Measurements from ENCODE around the gene LCN2.
"Not testable (repeated sequence)": the region's sequence is repeated elsewhere in the genome, so short reads cannot be mapped to it uniquely, and the experiment has no call there.

The LCN2 gene

GRCh38 chr9:128181480-128181879, 32.2 kb downstream of the LCN2 start:
- not testable (repeated sequence) for H2BK12ac ChIP-seq (ENCODE audit: low read length); H3K9ac ChIP-seq (ENCODE audit: low read length); H3K27me3 ChIP-seq (ENCODE audit: insufficient read depth, low read length); H3K23ac ChIP-seq (ENCODE audit: low read length); H3K14ac ChIP-seq (ENCODE audit: low read length); H3K79me1 ChIP-seq (ENCODE audit: low read length); H3K4me3 ChIP-seq (ENCODE audit: low read depth, low read length); H3K27ac ChIP-seq (ENCODE audit: low read depth, low read length); H3K18ac ChIP-seq (ENCODE audit: low read length); H2AK5ac ChIP-seq (ENCODE audit: low read length); H4K8ac ChIP-seq (ENCODE audit: low read depth, low read length); H3K4me2 ChIP-seq (ENCODE audit: low read length); H4K91ac ChIP-seq (ENCODE audit: low read depth, low read length); H2BK120ac ChIP-seq (ENCODE audit: insufficient read depth, low read length, poor library complexity); H2AFZ ChIP-seq (ENCODE audit: insufficient read depth, low read length, poor library complexity); H3K79me2 ChIP-seq (ENCODE audit: control insufficient read depth, insufficient read depth, low read length, poor library complexity); H3K4ac ChIP-seq (ENCODE audit: low read depth, low read length); H3K9me3 ChIP-seq (ENCODE audit: insufficient read depth, low read depth, low read length); H2BK5ac ChIP-seq (ENCODE audit: low read depth, low read length, poor library complexity); H4K12ac ChIP-seq (ENCODE audit: low read depth, low read length)
- H3K4me1 ChIP-seq (ENCODE audit: control insufficient read depth in 1 of 2, insufficient read depth in 2 of 2, low read length in 2 of 2), result peaks cover 7 to 10% of the 10 kb centered on the region in 2 experiments
- peaks cover 59 to 64% of the 10 kb centered on the region in 2 experiments for H3K36me3 ChIP-seq (ENCODE audit: control insufficient read depth in 1 of 2, insufficient read depth in 2 of 2, low read length in 2 of 2)
- WGBS (ENCODE audit: extremely low coverage, insufficient coverage, insufficient read length), result no CpG with 5 or more reads among the region's 12 CpGs
- DNase-seq, result peak; percentile 54 to 68

- Histone ChIP-seq H2BK5ac (ENCODE audit: low read depth, low read length, poor library complexity) (no peak overlapping the region), H3K27me3 (ENCODE audit: insufficient read depth, low read length) (no peaks in the 10 kb centered on the region), H3K18ac (ENCODE audit: low read length) (no peak overlapping the region), H2AFZ (ENCODE audit: insufficient read depth, low read length, poor library complexity) (no peak overlapping the region), H3K27ac (ENCODE audit: low read depth, low read length) (no peak overlapping the region), H3K14ac (ENCODE audit: low read length) (no peak overlapping the region), H4K8ac (ENCODE audit: low read depth, low read length) (no peak overlapping the region), H3K4me3 (ENCODE audit: low read depth, low read length) (no peak overlapping the region), H3K23ac (ENCODE audit: low read length) (no peak overlapping the region), H3K4ac (ENCODE audit: low read depth, low read length) (no peak overlapping the region), H4K12ac (ENCODE audit: low read depth, low read length) (no peak overlapping the region), H3K9ac (ENCODE audit: low read length) (no peak overlapping the region), H3K4me1 (ENCODE audit: control insufficient read depth in 1 of 2, insufficient read depth in 2 of 2, low read length in 2 of 2) (peaks cover 0 to under 1% of the 10 kb centered on the region in 2 experiments), H3K79me1 (ENCODE audit: low read length) (no peaks in the 10 kb centered on the region), H4K91ac (ENCODE audit: low read depth, low read length) (no peak overlapping the region), H3K36me3 (ENCODE audit: control insufficient read depth in 1 of 2, insufficient read depth in 2 of 2, low read length in 2 of 2) (peaks cover 57 to 61% of the 10 kb centered on the region in 2 experiments), H2AK5ac (ENCODE audit: low read length) (no peak overlapping the region), H3K4me2 (ENCODE audit: low read length) (no peak overlapping the region), H2BK12ac (ENCODE audit: low read length) (no peak overlapping the region), H3K79me2 (ENCODE audit: control insufficient read depth, insufficient read depth, low read length, poor library complexity) (no peaks in the 10 kb centered on the region), H3K9me3 (ENCODE audit: insufficient read depth, low read depth, low read length) (peaks cover 7% of the 10 kb centered on the region), H2BK120ac (ENCODE audit: insufficient read depth, low read length, poor library complexity) (no peak overlapping the region)
- WGBS (ENCODE audit: extremely low coverage, insufficient coverage, insufficient read length), result no CpG with 5 or more reads among the region's 12 CpGs
- no peak for DNase-seq
Measured at GRCh38 chr9:128182893-128183588, 33.8 kb downstream of the LCN2 start.

- Histone ChIP-seq H3K4me1 (ENCODE audit: control insufficient read depth in 1 of 2, insufficient read depth in 2 of 2, low read length in 2 of 2) (peaks cover 5 to 7% of the 10 kb centered on the region in 2 experiments), H3K27ac (ENCODE audit: low read depth, low read length) (no peak overlapping the region), H4K91ac (ENCODE audit: low read depth, low read length) (no peak overlapping the region), H3K18ac (ENCODE audit: low read length) (no peak overlapping the region), H4K8ac (ENCODE audit: low read depth, low read length) (no peak overlapping the region), H2BK12ac (ENCODE audit: low read length) (no peak overlapping the region), H3K4me3 (ENCODE audit: low read depth, low read length) (no peak overlapping the region), H3K79me2 (ENCODE audit: control insufficient read depth, insufficient read depth, low read length, poor library complexity) (peaks cover 6% of the 10 kb centered on the region), H3K36me3 (ENCODE audit: control insufficient read depth in 1 of 2, insufficient read depth in 2 of 2, low read length in 2 of 2) (peaks cover 42 to 43% of the 10 kb centered on the region in 2 experiments), H3K79me1 (ENCODE audit: low read length) (peaks cover 5% of the 10 kb centered on the region), H2BK120ac (ENCODE audit: insufficient read depth, low read length, poor library complexity) (no peak overlapping the region), H3K4ac (ENCODE audit: low read depth, low read length) (no peak overlapping the region), H3K27me3 (ENCODE audit: insufficient read depth, low read length) (no peaks in the 10 kb centered on the region), H3K23ac (ENCODE audit: low read length) (no peak overlapping the region), H2AFZ (ENCODE audit: insufficient read depth, low read length, poor library complexity) (no peak overlapping the region), H3K4me2 (ENCODE audit: low read length) (no peak overlapping the region), H3K14ac (ENCODE audit: low read length) (no peak overlapping the region), H2BK5ac (ENCODE audit: low read depth, low read length, poor library complexity) (no peak overlapping the region), H3K9ac (ENCODE audit: low read length) (no peak overlapping the region), H4K12ac (ENCODE audit: low read depth, low read length) (no peak overlapping the region), H2AK5ac (ENCODE audit: low read length) (no peak overlapping the region), H3K9me3 (ENCODE audit: insufficient read depth, low read depth, low read length) (no peaks in the 10 kb centered on the region)
- WGBS (ENCODE audit: extremely low coverage, insufficient coverage, insufficient read length), result no CpG with 5 or more reads among the region's 11 CpGs
- no peak for DNase-seq
Measured at GRCh38 chr9:128185979-128186965, 37.0 kb downstream of the LCN2 start.

- no peak overlapping the region for H3K23ac ChIP-seq (ENCODE audit: low read length)
- H3K27ac ChIP-seq (ENCODE audit: low read depth, low read length), result no peak overlapping the region
- H3K4me1 ChIP-seq (ENCODE audit: control insufficient read depth in 1 of 2, insufficient read depth in 2 of 2, low read length in 2 of 2), result peaks cover 5 to 7% of the 10 kb centered on the region in 2 experiments
- no peaks in the 10 kb centered on the region for H3K9me3 ChIP-seq (ENCODE audit: insufficient read depth, low read depth, low read length)
- DNase-seq, result no peak
- H3K79me2 ChIP-seq (ENCODE audit: control insufficient read depth, insufficient read depth, low read length, poor library complexity), result peaks cover 12% of the 10 kb centered on the region
- peaks cover 13% of the 10 kb centered on the region for H3K79me1 ChIP-seq (ENCODE audit: low read length)
- H3K36me3 ChIP-seq (ENCODE audit: control insufficient read depth in 1 of 2, insufficient read depth in 2 of 2, low read length in 2 of 2), result peaks cover 42 to 43% of the 10 kb centered on the region in 2 experiments
- H2AFZ ChIP-seq (ENCODE audit: insufficient read depth, low read length, poor library complexity), result no peak overlapping the region
- H3K4me2 ChIP-seq (ENCODE audit: low read length), result no peak overlapping the region
- no peak overlapping the region for H2BK5ac ChIP-seq (ENCODE audit: low read depth, low read length, poor library complexity)
- H3K9ac ChIP-seq (ENCODE audit: low read length), result no peak overlapping the region
- H3K4ac ChIP-seq (ENCODE audit: low read depth, low read length), result no peak overlapping the region
- H3K18ac ChIP-seq (ENCODE audit: low read length), result no peak overlapping the region
- H2AK5ac ChIP-seq (ENCODE audit: low read length), result no peak overlapping the region
- H3K4me3 ChIP-seq (ENCODE audit: low read depth, low read length), result no peak overlapping the region
- no peak overlapping the region for H3K14ac ChIP-seq (ENCODE audit: low read length)
- WGBS (ENCODE audit: extremely low coverage, insufficient coverage, insufficient read length), result no CpG with 5 or more reads among the region's 2 CpGs
- no peak overlapping the region for H4K91ac ChIP-seq (ENCODE audit: low read depth, low read length)
- H2BK12ac ChIP-seq (ENCODE audit: low read length), result no peak overlapping the region
- no peaks in the 10 kb centered on the region for H3K27me3 ChIP-seq (ENCODE audit: insufficient read depth, low read length)
- H4K12ac ChIP-seq (ENCODE audit: low read depth, low read length), result no peak overlapping the region
- H4K8ac ChIP-seq (ENCODE audit: low read depth, low read length), result no peak overlapping the region
- H2BK120ac ChIP-seq (ENCODE audit: insufficient read depth, low read length, poor library complexity), result no peak overlapping the region
Measured at GRCh38 chr9:128187361-128187760, 38.1 kb downstream of the LCN2 start.

Data from trophoblast cell (in vitro differentiated cells and primary cell).